GM21367 (cell line): ENCODE results near the gene PREB.
"Not testable (repeated sequence)": the region's sequence is repeated elsewhere in the genome, so short reads cannot be mapped to it uniquely, and the experiment has no call there.

Experiments used
- ATAC-seq: cut with Tn5 transposase; IDR thresholded peaks from one replicate; pipeline ENCODE4 v1.9.1; 2021; ENCODE audit not compliant: unreplicated experiment

The PREB gene

GRCh38 chr2:27133905-27134780 is at the start of gene PREB:
Gene PREB (minus strand): TSS chr2:27134636. CDS start chr2:27134421, 215 bp downstream.
- peak; percentile 72 for ATAC-seq

GRCh38 chr2:27184115-27184514 is 49.7 kb upstream of the PREB start:
- no peak for ATAC-seq

- no peak for ATAC-seq
These were observed 47.9 kb upstream of the PREB start for GRCh38 chr2:27182346-27182745.

GRCh38 chr2:27179344-27180000 is 45.0 kb upstream of the PREB start:
- ATAC-seq: no peak

- no peak for ATAC-seq
These were observed 44.0 kb upstream of the PREB start for GRCh38 chr2:27178469-27178868.

GRCh38 chr2:27177441-27178351 is 43.3 kb upstream of the PREB start:
- no peak for ATAC-seq

GRCh38 chr2:27175781-27176180 is 41.3 kb upstream of the PREB start:
- ATAC-seq: not testable (repeated sequence)

GRCh38 chr2:27175330-27175729 is 40.9 kb upstream of the PREB start:
- ATAC-seq: no peak

GRCh38 chr2:27174638-27175037 is 40.2 kb upstream of the PREB start:
- no peak for ATAC-seq

GRCh38 chr2:27171351-27171848 is 37.0 kb upstream of the PREB start:
- no peak for ATAC-seq

GRCh38 chr2:27170581-27171337 is 36.3 kb upstream of the PREB start:
- ATAC-seq: no peak

- no peak for ATAC-seq
These were observed 30.7 kb upstream of the PREB start for GRCh38 chr2:27164960-27165763.

GRCh38 chr2:27162151-27163121 is 28.0 kb upstream of the PREB start:
- ATAC-seq: no peak

GRCh38 chr2:27160191-27160590 is 25.8 kb upstream of the PREB start:
- ATAC-seq: no peak

- ATAC-seq: no peak
These were observed 24.8 kb upstream of the PREB start for GRCh38 chr2:27159271-27159670.

- ATAC-seq: no peak
These were observed 24.0 kb upstream of the PREB start for GRCh38 chr2:27158468-27158867.

GRCh38 chr2:27155069-27155520 is 20.7 kb upstream of the PREB start:
- no peak for ATAC-seq

- ATAC-seq: no peak
These were observed 20.1 kb upstream of the PREB start for GRCh38 chr2:27154488-27154887.
